ENCODE data around the gene LAMTOR2. TPM values are rescaled to one million over a fixed set of nuclear protein-coding genes. Genes with fewer than 3 reads are reported as not detected.
A peak's percentile ranks its signal among the peaks of the same experiment; 100 is the strongest.

The LAMTOR2 gene
- total and polyA plus RNA-seq, 9 of the 15 experiments (the other 6 are each of a cell fraction or from before 2014, with no cell fraction given): 39.0 to 161 (median 74.6) TPM

- TF ChIP-seq ETS1 (conservative IDR thresholded peaks at IDR 0.05; ENCODE audit: control insufficient read depth, low read depth, low read length) (peak; percentile 85), DDX20 (tag; IDR thresholded peaks at IDR 0.05; ENCODE audit: low read depth) (no peak), ZBTB40 (IDR thresholded peaks at IDR 0.05) (peak; percentile 68), ZBTB40 (CRISPR knock-in tag; IDR thresholded peaks at IDR 0.05) (no peak)
Measured at GRCh38 chr1:156052862-156053767, 1.5 kb upstream of the LAMTOR2 start (continued).
